Measurements from ENCODE around the gene SLC16A2.
A peak's percentile ranks its signal among the peaks of the same experiment; 100 is the strongest.

DNA sequence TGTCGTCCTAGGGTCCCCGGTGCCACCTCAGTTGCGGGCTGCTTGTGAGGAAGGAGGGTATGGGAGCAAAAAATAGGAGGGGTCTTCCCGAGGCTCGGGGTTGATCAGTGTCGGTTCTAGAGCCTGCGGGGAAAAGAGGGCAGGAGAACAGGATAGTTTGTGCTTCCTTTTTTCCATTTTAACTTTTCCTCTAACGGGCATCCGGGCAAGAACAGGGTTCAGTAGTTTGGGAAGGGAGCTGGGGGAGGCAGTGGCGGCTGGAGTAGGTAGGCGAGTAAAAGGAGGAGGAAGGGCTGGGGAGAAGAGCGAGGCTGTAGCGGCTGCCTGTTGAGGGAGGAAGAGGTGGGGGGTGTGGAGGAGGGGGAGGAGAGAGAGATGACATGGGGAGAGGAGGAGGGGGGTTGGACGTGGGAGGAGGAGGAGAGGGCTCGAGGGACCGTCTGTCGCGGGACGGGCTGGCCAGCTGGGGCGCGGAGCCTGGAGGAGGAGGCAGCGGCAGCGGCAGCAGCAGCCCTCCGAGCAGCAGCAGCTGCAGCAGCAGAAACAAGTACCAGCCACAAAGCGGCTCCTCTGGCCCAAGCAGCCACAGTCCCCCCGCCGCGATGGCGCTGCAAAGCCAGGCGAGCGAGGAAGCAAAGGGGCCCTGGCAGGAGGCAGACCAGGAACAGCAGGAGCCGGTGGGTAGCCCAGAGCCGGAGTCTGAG is at the start of gene SLC16A2:
- TF ChIP-seq POLR2A (IDR thresholded peaks at IDR 0.05) (peak; percentile 3), EP300 (IDR thresholded peaks at IDR 0.05; ENCODE audit: low read depth) (no peak), POLR2AphosphoS5 (IDR thresholded peaks at IDR 0.05) (no peak)
- TF ChIP-seq, protein P1, sequence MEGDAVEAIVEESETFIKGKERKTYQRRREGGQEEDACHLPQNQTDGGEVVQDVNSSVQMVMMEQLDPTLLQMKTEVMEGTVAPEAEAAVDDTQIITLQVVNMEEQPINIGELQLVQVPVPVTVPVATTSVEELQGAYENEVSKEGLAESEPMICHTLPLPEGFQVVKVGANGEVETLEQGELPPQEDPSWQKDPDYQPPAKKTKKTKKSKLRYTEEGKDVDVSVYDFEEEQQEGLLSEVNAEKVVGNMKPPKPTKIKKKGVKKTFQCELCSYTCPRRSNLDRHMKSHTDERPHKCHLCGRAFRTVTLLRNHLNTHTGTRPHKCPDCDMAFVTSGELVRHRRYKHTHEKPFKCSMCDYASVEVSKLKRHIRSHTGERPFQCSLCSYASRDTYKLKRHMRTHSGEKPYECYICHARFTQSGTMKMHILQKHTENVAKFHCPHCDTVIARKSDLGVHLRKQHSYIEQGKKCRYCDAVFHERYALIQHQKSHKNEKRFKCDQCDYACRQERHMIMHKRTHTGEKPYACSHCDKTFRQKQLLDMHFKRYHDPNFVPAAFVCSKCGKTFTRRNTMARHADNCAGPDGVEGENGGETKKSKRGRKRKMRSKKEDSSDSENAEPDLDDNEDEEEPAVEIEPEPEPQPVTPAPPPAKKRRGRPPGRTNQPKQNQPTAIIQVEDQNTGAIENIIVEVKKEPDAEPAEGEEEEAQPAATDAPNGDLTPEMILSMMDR (IDR thresholded peaks at IDR 0.05) = no peak

All from transverse colon (tissue), 4 donors.